Activated CD8-positive, alpha-beta memory T cell treated with anti-CD3 and anti-CD28 coated beads for 1 hour (primary cell): Measurements from ENCODE around the gene LYPLA2.
"Not testable (repeated sequence)": the region's sequence is repeated elsewhere in the genome, so short reads cannot be mapped to it uniquely, and the experiment has no call there.

Experiments
- DNase-seq, 2 donors: peaks; one replicate each; pipeline ENCODE4 v3.0.0-alpha.2; 2020; ENCODE audit warnings: low read depth in 1 of 2; ENCODE audit errors: extremely low read depth in 1 of 2

LYPLA2 gene

GRCh38 chr1:23799570-23800399, 8.8 kb downstream of the LYPLA2 start:
- no peak for DNase-seq

- DNase-seq, result peak; percentile 90 to 96
Observed at GRCh38 chr1:23800400-23801337, 9.7 kb downstream of the LYPLA2 start, which contains the start of gene GALE. Gene GALE (minus strand): TSS chr1:23800754. CDS start chr1:23799007, 1,747 bp downstream.

GRCh38 chr1:23801338-23801748, 10.4 kb downstream of the LYPLA2 start:
- DNase-seq, result no peak

- DNase-seq, result no peak
Observed at GRCh38 chr1:23801876-23802275, 10.9 kb downstream of the LYPLA2 start.

- DNase-seq, result not testable (repeated sequence)
Observed at GRCh38 chr1:23802809-23803342, 11.9 kb downstream of the LYPLA2 start.

GRCh38 chr1:23803674-23804073, 12.7 kb downstream of the LYPLA2 start:
- DNase-seq, result no peak

- DNase-seq, result no peak
Observed at GRCh38 chr1:23804183-23804835, 13.4 kb downstream of the LYPLA2 start.

- no peak for DNase-seq
Observed at GRCh38 chr1:23805025-23805424, 14.1 kb downstream of the LYPLA2 start.

GRCh38 chr1:23806280-23806679, 15.3 kb downstream of the LYPLA2 start:
- DNase-seq, result no peak

- no peak for DNase-seq
Observed at GRCh38 chr1:23807453-23807852, 16.5 kb downstream of the LYPLA2 start.

GRCh38 chr1:23809751-23810171, 18.8 kb downstream of the LYPLA2 start:
- DNase-seq, result peak; percentile 60 to 68

- no peak for DNase-seq
Observed at GRCh38 chr1:23810818-23811540, 20.0 kb downstream of the LYPLA2 start.

- no peak for DNase-seq
Observed at GRCh38 chr1:23814016-23814415, 23.1 kb downstream of the LYPLA2 start.

- no peak for DNase-seq
Observed at GRCh38 chr1:23816361-23816760, 25.4 kb downstream of the LYPLA2 start.

GRCh38 chr1:23816906-23817305, 26.0 kb downstream of the LYPLA2 start:
- no peak for DNase-seq

- DNase-seq, result no peak
Observed at GRCh38 chr1:23817633-23818032, 26.7 kb downstream of the LYPLA2 start.

- DNase-seq, result no peak
Observed at GRCh38 chr1:23823767-23824166, 32.8 kb downstream of the LYPLA2 start.

- DNase-seq, result no peak
Observed at GRCh38 chr1:23824711-23825075, 33.7 kb downstream of the LYPLA2 start.

- DNase-seq, result peak; percentile 64 to 80
Observed at GRCh38 chr1:23825076-23825761, 34.3 kb downstream of the LYPLA2 start, which contains the start of gene HMGCL. Gene HMGCL (minus strand): TSS chr1:23825429. CDS start chr1:23825415, 14 bp downstream.
